Cerebellar nuclear complex (tissue), 1 donor: ENCODE results near the gene ZNF444.
A peak's percentile ranks its signal among the peaks of the same experiment; 100 is the strongest.

ENCODE experiments used
- DNase-seq, 2 experiments: peaks; one replicate each; lab custom pipeline; 2025; lab: John Stamatoyannopoulos, UW

Gene ZNF444

GRCh38 chr19:56121180-56122167 is 19.6 kb upstream of the ZNF444 start, which contains the start of gene ZNF787:
Gene ZNF787, minus strand, starts transcription at chr19:56121295. Its CDS starts 18,078 bp downstream, at chr19:56103217.
- peak; percentile 88 to 95 for DNase-seq

GRCh38 chr19:56123266-56123891 is 17.7 kb upstream of the ZNF444 start:
- no peak for DNase-seq

- DNase-seq, result no peak
These were observed 16.5 kb upstream of the ZNF444 start for GRCh38 chr19:56124578-56124977.

- DNase-seq, result no peak
These were observed 15.1 kb upstream of the ZNF444 start for GRCh38 chr19:56125806-56126590.

- no peak for DNase-seq
These were observed 13.9 kb upstream of the ZNF444 start for GRCh38 chr19:56126983-56127780.

- no peak for DNase-seq
These were observed 11.1 kb upstream of the ZNF444 start for GRCh38 chr19:56130006-56130405.

- DNase-seq, result no peak
These were observed 9.4 kb upstream of the ZNF444 start for GRCh38 chr19:56131651-56132050.

- no peak for DNase-seq
These were observed 8.7 kb upstream of the ZNF444 start for GRCh38 chr19:56132316-56132822.

- no peak for DNase-seq
These were observed 7.0 kb upstream of the ZNF444 start for GRCh38 chr19:56133858-56134653.

GRCh38 chr19:56134654-56134921 is 6.5 kb upstream of the ZNF444 start:
- DNase-seq, result no peak

GRCh38 chr19:56136362-56136761 is 4.7 kb upstream of the ZNF444 start:
- no peak for DNase-seq

- no peak for DNase-seq
These were observed 3.7 kb upstream of the ZNF444 start for GRCh38 chr19:56137405-56137804.

- DNase-seq, result no peak
These were observed 3.0 kb upstream of the ZNF444 start for GRCh38 chr19:56138069-56138468.

GRCh38 chr19:56139847-56140582 is 1.1 kb upstream of the ZNF444 start:
- DNase-seq, result no peak

GRCh38 chr19:56141417-56141993 is 418 bp downstream of the ZNF444 start:
- no peak for DNase-seq

- no peak for DNase-seq
These were observed 1.1 kb downstream of the ZNF444 start for GRCh38 chr19:56142087-56142787.

- no peak for DNase-seq
These were observed 1.9 kb downstream of the ZNF444 start for GRCh38 chr19:56142897-56143434.

GRCh38 chr19:56144376-56144775 is 3.3 kb downstream of the ZNF444 start:
- no peak for DNase-seq

GRCh38 chr19:56144831-56145230 is 3.7 kb downstream of the ZNF444 start:
- no peak for DNase-seq
